GM12878 (cell line): ENCODE measurements around the gene ZNF827. TPM values are rescaled to one million over a fixed set of nuclear protein-coding genes. Genes with fewer than 3 reads are reported as not detected.

Experiments used
- BRCA1 ChIP-seq: IDR thresholded peaks from 2 replicates; pipeline ENCODE4 v1.6.1; 2011; ENCODE audit warnings: low read depth, low read length, improper control_type of control experiment
- POLR2AphosphoS2 ChIP-seq: IDR thresholded peaks from 2 replicates; pipeline ENCODE4 v1.6.1; 2011; ENCODE audit warnings: low read depth, mild to moderate bottlenecking, low read length, improper control_type of control experiment, moderate library complexity
- RAD51 ChIP-seq: fragments of 450-650 bp; IDR thresholded peaks from 2 replicates; pipeline ENCODE4 v1.6.1; 2016; ENCODE audit warnings: moderate library complexity, mild to moderate bottlenecking, inconsistent platforms
- SPI1 ChIP-seq: IDR thresholded peaks from 2 replicates; pipeline ENCODE4 v1.6.1; 2011; ENCODE audit warnings: low read depth, mild to moderate bottlenecking, low read length, moderate library complexity, borderline replicate concordance; ENCODE audit not compliant: insufficient read depth
- TAF1 ChIP-seq: IDR thresholded peaks from 2 replicates; pipeline ENCODE4 v1.6.1; 2011; ENCODE audit warnings: mild to moderate bottlenecking, low read depth, low read length, borderline replicate concordance
- polyA plus RNA-seq, 11 experiments: library from polyadenylated mRNA; depleted of rRNA in 4 of 11; unstranded in 6 of 11; stranded (reverse) in 5 of 11; fragments of >200 nt; fragmentation: Nextera tagmentation in 4 of 11; fragmentation: Illumina TruSeq in 1 of 11; extraction: Ambion mirVana in 4 of 11; extraction: Trizol in 1 of 11; gene quantifications; 1 replicate in 1 of 11; 2 replicates in 10 of 11; pipeline versions ENCODE4 v1.2.1 to v1.2.3, GENCODE V29; 2011 to 2016; ENCODE audit warnings: inconsistent platforms in 2 of 11, missing spikeins in 2 of 11, low read depth in 1 of 11
- total RNA-seq, 4 experiments: library from RNA; depleted of rRNA in 3 of 4; stranded (reverse); fragments of >200 nt in 3 of 4; fragmentation: Illumina TruSeq in 1 of 4; extraction: Trizol in 1 of 4; gene quantifications; 2 replicates each; pipeline versions ENCODE4 v1.2.1 to v1.2.3, GENCODE V29; 2013 to 2021
- TF ChIP-seq, protein P1 (sequence below): fragments of 450-650 bp; IDR thresholded peaks from 2 replicates; pipeline ENCODE4 v1.6.1; 2018; ENCODE audit warnings: mild to moderate bottlenecking, low read depth, moderate library complexity; ENCODE audit not compliant: partially characterized antibody
- TF ChIP-seq, protein P2 (sequence below): fragments of 450-650 bp; formaldehyde crosslinking; IDR thresholded peaks from 2 replicates; pipeline ENCODE4 v1.5.0; 2022; ENCODE audit warnings: mild to moderate bottlenecking, missing genetic modification characterization

Gene ZNF827
- total and polyA plus RNA-seq, 10 of the 15 experiments (the other 5 are each of a cell fraction or from before 2014, with no cell fraction given), result 3.8 to 31.5 (median 13.6) TPM

DNA sequence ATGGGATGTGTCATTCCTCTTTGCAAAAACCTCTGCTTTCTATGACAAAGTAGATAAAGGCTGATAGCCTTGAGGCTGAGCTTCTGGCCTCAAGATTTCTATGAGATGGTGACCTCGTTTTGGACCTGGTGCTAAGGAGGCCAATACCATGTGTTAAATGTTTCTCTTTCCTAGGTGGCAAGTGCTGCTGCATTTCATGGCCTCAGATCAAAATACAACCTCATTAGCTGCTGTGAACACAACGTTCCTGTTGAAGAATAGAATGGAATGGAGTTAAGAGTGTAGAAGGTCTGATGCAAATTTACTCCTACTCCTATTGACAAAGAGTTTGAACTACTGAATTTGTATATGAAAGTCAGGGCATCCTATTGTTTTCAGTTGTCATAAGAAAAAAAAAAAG, 146.6 kb downstream of the ZNF827 start (continued):
- TF ChIP-seq, protein P1, sequence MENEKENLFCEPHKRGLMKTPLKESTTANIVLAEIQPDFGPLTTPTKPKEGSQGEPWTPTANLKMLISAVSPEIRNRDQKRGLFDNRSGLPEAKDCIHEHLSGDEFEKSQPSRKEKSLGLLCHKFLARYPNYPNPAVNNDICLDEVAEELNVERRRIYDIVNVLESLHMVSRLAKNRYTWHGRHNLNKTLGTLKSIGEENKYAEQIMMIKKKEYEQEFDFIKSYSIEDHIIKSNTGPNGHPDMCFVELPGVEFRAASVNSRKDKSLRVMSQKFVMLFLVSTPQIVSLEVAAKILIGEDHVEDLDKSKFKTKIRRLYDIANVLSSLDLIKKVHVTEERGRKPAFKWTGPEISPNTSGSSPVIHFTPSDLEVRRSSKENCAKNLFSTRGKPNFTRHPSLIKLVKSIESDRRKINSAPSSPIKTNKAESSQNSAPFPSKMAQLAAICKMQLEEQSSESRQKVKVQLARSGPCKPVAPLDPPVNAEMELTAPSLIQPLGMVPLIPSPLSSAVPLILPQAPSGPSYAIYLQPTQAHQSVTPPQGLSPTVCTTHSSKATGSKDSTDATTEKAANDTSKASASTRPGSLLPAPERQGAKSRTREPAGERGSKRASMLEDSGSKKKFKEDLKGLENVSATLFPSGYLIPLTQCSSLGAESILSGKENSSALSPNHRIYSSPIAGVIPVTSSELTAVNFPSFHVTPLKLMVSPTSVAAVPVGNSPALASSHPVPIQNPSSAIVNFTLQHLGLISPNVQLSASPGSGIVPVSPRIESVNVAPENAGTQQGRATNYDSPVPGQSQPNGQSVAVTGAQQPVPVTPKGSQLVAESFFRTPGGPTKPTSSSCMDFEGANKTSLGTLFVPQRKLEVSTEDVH, result no peak
- TF ChIP-seq TAF1 (no peak), SPI1 (no peak), POLR2AphosphoS2 (no peak), BRCA1 (no peak), RAD51 (no peak)
- TF ChIP-seq, protein P2, sequence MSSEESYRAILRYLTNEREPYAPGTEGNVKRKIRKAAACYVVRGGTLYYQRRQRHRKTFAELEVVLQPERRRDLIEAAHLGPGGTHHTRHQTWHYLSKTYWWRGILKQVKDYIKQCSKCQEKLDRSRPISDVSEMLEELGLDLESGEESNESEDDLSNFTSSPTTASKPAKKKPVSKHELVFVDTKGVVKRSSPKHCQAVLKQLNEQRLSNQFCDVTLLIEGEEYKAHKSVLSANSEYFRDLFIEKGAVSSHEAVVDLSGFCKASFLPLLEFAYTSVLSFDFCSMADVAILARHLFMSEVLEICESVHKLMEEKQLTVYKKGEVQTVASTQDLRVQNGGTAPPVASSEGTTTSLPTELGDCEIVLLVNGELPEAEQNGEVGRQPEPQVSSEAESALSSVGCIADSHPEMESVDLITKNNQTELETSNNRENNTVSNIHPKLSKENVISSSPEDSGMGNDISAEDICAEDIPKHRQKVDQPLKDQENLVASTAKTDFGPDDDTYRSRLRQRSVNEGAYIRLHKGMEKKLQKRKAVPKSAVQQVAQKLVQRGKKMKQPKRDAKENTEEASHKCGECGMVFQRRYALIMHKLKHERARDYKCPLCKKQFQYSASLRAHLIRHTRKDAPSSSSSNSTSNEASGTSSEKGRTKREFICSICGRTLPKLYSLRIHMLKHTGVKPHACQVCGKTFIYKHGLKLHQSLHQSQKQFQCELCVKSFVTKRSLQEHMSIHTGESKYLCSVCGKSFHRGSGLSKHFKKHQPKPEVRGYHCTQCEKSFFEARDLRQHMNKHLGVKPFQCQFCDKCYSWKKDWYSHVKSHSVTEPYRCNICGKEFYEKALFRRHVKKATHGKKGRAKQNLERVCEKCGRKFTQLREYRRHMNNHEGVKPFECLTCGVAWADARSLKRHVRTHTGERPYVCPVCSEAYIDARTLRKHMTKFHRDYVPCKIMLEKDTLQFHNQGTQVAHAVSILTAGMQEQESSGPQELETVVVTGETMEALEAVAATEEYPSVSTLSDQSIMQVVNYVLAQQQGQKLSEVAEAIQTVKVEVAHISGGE (CRISPR knock-in tag), result no peak
